DND-41 (cell line): ENCODE results near the gene SLC1A4.

Source experiments
- CTCF ChIP-seq: IDR thresholded peaks from 2 replicates; pipeline ENCODE4 v1.5.1; 2012; ENCODE audit warnings: borderline replicate concordance, low read length, moderate library complexity, mild to moderate bottlenecking; ENCODE audit not compliant: poor library complexity, severe bottlenecking; ENCODE audit errors: extremely low read depth
- EZH2 ChIP-seq: IDR thresholded peaks from 3 replicates; pipeline ENCODE4 v1.6.1; 2012; ENCODE audit warnings: borderline replicate concordance, low read depth, mild to moderate bottlenecking, moderate library complexity, low read length, inconsistent platforms; ENCODE audit not compliant: severe bottlenecking

DNA sequence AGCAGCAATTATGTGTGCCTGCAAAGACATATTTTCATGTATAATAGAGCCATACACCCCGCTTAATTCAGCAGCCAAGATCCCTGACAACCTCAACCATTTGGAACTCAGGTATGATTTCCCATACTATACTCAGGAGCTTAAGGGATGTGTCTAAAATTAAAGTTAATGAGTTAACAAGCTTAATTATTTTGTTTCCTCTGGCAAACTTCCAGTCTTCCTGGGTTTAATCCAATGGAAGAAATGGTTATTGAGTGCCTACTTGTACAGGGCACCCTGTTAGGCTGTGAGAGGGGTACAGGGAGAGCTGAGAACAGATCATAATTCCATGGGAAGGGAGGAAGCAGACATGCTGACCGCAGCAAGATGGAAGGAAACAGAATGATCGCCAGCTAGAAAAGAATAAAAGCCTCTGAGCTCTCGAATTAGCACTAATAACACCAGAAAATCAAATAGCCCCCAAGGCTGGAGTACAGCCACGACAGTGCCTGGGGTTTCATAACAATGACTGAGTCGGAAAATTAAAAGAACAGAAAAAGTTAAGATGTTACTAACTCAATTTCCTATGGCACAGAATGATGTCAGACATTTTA lies 46.2 kb downstream of the SLC1A4 start:
- TF ChIP-seq EZH2 (no peak), CTCF (no peak)
